Pons (tissue), 1 donor: ENCODE data around the gene LRP5.
"Not testable (repeated sequence)": the region's sequence is repeated elsewhere in the genome, so short reads cannot be mapped to it uniquely, and the experiment has no call there.

Experiments used
- DNase-seq: peaks from one replicate; pipeline ENCODE4 v3.0.0-alpha.2; 2016; ENCODE audit warnings: low spot score

Gene LRP5

DNA sequence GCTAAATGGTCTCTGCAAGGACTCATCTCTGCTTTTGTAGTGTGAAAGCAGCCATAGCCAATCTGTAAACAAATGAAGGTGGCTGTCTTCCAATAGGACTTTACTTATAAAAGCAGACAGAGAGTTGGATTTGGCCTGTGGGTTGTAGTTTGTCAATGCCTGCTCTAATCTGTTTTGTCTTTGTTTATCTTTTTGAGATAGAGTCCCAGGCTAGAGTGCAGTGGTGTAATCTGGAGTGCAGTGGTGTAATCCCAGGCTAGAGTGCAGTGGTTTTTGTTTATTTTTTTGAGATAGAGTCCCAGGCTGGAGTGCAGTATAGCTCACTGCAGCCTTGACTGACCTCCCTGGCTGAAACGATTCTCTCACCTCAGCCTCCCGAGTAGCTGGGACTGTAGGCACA lies 156.7 kb downstream of the LRP5 start:
- DNase-seq: no peak

- no peak for DNase-seq
Observed at GRCh38 chr11:68469642-68470041, 157.3 kb downstream of the LRP5 start.

GRCh38 chr11:68470304-68470811 lies 158.0 kb downstream of the LRP5 start:
- peak; percentile 59 for DNase-seq

DNA sequence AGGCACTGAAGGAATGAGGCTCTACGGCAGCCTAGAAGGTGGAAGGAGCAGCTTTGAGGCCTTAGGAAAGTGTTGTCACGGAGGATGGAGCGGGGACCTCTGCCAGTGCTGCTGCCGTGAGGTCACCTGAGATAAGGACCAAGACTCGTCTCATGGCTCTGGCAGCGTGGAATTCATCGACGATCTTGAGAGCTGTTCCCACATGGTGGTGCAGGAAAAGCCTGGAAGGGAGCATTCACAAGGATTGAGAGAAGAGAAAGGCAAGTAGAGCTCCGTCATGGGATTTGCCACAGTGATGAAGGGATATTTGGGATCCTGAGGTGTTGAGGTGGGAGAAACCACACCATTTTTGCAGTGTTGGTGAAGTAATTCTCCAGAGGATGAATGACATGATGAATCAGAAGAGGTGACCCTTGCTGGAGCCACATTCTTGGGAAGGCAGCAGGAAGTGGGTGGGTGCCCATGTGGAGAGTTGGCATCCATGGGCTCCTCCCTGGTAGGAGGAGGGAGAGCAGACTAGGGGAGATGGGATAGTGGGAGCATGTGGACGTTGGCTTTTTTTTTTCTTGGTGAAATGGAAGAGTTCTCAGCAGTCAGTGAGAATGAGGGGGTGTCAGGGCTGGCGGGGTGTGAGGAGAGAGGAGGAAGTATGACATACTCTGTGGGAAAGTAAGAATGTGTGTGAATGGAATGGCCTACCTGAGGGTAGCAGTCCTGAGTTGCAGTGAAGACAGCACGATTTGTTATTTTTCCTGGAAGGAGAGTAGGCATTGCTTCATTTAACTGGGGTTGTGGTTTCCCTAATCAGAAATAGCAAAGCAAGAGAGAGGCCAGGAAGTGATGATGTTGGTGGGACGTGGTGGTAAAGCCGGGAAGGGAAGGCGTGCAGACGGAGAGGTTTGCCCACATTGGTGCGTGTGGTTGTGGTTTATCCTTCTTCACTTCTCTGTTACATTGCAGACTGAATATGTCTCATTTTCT lies 159.3 kb downstream of the LRP5 start:
- no peak for DNase-seq

DNA sequence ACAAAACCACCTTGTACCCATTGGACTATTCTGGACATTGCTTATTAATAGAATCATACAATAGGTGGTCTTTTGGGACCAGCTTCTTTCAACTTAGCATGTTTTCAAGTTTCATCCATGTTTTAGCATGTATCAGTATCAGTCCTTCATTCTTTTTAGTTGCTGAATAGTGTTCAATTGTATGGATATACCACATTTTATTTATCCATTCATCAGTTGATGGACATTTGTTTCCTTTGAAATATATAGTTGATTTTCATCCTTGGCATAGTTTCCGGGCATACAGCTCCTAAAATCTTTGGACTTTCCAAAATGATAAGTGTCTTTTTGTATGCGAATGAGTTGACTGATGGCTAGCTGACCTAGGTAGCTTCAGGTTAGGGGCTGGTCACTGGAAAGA lies 160.4 kb downstream of the LRP5 start:
- no peak for DNase-seq

- DNase-seq: no peak
Observed at GRCh38 chr11:68473693-68474092, 161.3 kb downstream of the LRP5 start.

GRCh38 chr11:68475626-68476025 lies 163.2 kb downstream of the LRP5 start:
- not testable (repeated sequence) for DNase-seq

- no peak for DNase-seq
Observed at GRCh38 chr11:68479390-68479789, 167.0 kb downstream of the LRP5 start.

GRCh38 chr11:68480193-68480592 lies 167.8 kb downstream of the LRP5 start:
- DNase-seq: no peak

DNA sequence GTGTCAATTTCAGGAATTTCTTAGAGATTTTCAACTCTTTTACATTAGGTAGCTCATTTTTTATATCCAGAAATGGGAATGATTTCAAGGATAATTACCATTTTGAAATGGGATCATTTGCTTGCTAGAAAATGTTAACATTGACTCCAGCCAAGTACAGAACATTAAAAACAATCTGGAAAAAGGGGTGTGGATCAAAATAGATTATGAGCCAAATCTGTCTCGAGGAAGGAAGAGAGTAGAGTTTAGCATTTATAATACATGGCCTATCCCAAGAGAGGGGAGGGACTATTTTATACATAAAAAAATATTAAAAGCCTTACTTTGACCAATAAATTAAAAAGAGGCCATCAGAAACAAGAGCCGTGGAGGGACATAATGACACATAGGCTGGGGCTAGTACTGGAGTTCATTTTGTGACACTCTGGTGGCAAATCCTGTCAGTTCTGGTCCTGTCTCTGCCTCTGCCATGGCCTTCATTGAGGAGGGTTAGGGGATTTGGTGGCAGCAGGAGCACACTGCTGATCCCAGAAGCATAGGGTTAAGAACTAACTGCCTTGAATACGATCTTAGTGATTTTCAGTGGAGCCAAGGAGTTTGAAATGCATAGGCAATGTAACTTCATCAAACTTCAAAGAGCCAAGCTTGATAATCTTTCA lies 168.6 kb downstream of the LRP5 start:
- DNase-seq: no peak

GRCh38 chr11:68481579-68482240 lies 169.3 kb downstream of the LRP5 start:
- no peak for DNase-seq

DNA sequence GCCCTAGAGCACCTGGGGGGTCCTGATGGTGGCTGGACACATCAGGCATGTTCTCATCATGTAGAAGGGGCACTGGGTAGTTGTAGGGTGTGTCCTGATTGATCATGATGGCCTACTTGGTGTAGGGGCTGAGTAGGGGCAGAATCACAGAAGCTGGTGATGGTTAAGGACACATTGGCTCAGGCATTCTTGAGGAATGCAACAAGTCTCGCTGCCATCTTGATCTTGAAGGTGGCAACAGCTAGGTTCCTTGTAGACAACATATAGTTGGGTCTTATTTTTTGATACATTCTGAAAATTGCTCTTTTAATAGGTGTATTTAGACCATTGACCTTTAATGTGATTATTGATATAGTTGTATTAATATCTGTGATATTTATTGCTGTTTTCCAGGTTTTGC lies 176.2 kb downstream of the LRP5 start:
- DNase-seq: no peak

GRCh38 chr11:68495220-68495729 lies 182.9 kb downstream of the LRP5 start:
- no peak for DNase-seq

- DNase-seq: no peak
Observed at GRCh38 chr11:68495872-68496271, 183.5 kb downstream of the LRP5 start.

- no peak for DNase-seq
Observed at GRCh38 chr11:68497761-68498160, 185.4 kb downstream of the LRP5 start.

- no peak for DNase-seq
Observed at GRCh38 chr11:68498321-68498720, 185.9 kb downstream of the LRP5 start.
